DOHH2 (cell line): Measurements from ENCODE around the gene EMX1.
A peak's percentile ranks its signal among the peaks of the same experiment; 100 is the strongest.

Experiments used
- H3F3A ChIP-seq: fragments of 200-600 bp; sonication (generic), shearing (Covaris generic); 2 replicates; pipeline ENCODE4 v1.6.0; 2016; ENCODE audit warnings: antibody characterized with exemption, mild to moderate bottlenecking; ENCODE audit not compliant: control insufficient read depth, insufficient read depth
- H3K27ac ChIP-seq: fragments of 200-600 bp; sonication (generic); 2 replicates; pipeline ENCODE4 v1.5.1; 2014; ENCODE audit warnings: low read depth, mild to moderate bottlenecking, low read length, moderate library complexity
- H3K27me3 ChIP-seq: fragments of 200-600 bp; sonication (generic); 2 replicates; pipeline ENCODE4 v1.6.1; 2014; ENCODE audit warnings: mild to moderate bottlenecking, low read length, mixed read lengths; ENCODE audit not compliant: control insufficient read depth
- H3K36me3 ChIP-seq: fragments of 200-600 bp; sonication (generic); 2 replicates; pipeline ENCODE4 v1.6.1; 2014; ENCODE audit warnings: mild to moderate bottlenecking, low read length, moderate library complexity, mixed read lengths; ENCODE audit not compliant: control insufficient read depth
- H3K4me1 ChIP-seq: fragments of 200-600 bp; sonication (generic); 2 replicates; pipeline ENCODE4 v1.6.1; 2014; ENCODE audit warnings: mild to moderate bottlenecking, low read length, mixed read lengths; ENCODE audit not compliant: control insufficient read depth
- H3K4me2 ChIP-seq: fragments of 200-600 bp; sonication (generic); 2 replicates; pipeline ENCODE4 v1.6.0; 2014; ENCODE audit warnings: mild to moderate bottlenecking, low read length, moderate library complexity
- H3K4me3 ChIP-seq: fragments of 200-600 bp; sonication (generic); 2 replicates; pipeline ENCODE4 v1.5.1; 2014; ENCODE audit warnings: mild to moderate bottlenecking, low read length, mixed read lengths
- H3K79me2 ChIP-seq: fragments of 200-600 bp; sonication (generic); 2 replicates; pipeline ENCODE4 v1.6.1; 2014; ENCODE audit warnings: mild to moderate bottlenecking, low read length, mixed read lengths; ENCODE audit not compliant: control insufficient read depth
- H3K9me2 ChIP-seq: fragments of 200-600 bp; sonication (generic); replicated peaks from 2 replicates; pipeline ENCODE4 v1.6.1; 2014; ENCODE audit warnings: mild to moderate bottlenecking, low read length, mixed read lengths; ENCODE audit not compliant: control insufficient read depth
- H3K9me3 ChIP-seq: fragments of 200-600 bp; sonication (generic); 2 replicates; pipeline ENCODE4 v1.6.1; 2014; ENCODE audit warnings: antibody characterized with exemption, low read length, mixed read lengths; ENCODE audit not compliant: control insufficient read depth, insufficient read depth
- H4K20me1 ChIP-seq: fragments of 200-600 bp; sonication (generic); 2 replicates; pipeline ENCODE4 v1.6.0; 2014; ENCODE audit warnings: low read depth, mild to moderate bottlenecking, antibody characterized with exemption, low read length, moderate library complexity; ENCODE audit not compliant: control insufficient read depth, insufficient read depth
- CTCF ChIP-seq: fragments of 200-600 bp; sonication (generic); IDR thresholded peaks from one replicate; pipeline ENCODE4 v1.5.1; 2014; ENCODE audit warnings: antibody characterized with exemption, mild to moderate bottlenecking, low read depth, low read length; ENCODE audit not compliant: poor library complexity, severe bottlenecking
- EZH2phosphoT487 ChIP-seq: fragments of 200-600 bp; sonication (generic); IDR thresholded peaks from 2 replicates; pipeline ENCODE4 v1.6.1; 2017; ENCODE audit warnings: borderline replicate concordance, mild to moderate bottlenecking, antibody characterized with exemption, low read length, moderate library complexity, mixed read lengths

The EMX1 gene

GRCh38 chr2:72980535-72981217 lies 63.4 kb downstream of the EMX1 start:
- H3K27ac ChIP-seq, result no peak overlapping the region
- no peaks in the 10 kb centered on the region for H4K20me1 ChIP-seq
- H3K9me2 ChIP-seq, result no peaks in the 10 kb centered on the region
- H3K36me3 ChIP-seq, result no peaks in the 10 kb centered on the region
- H3K4me2 ChIP-seq, result peak overlapping the region; percentile 33
- no peaks in the 10 kb centered on the region for H3K9me3 ChIP-seq
- H3K79me2 ChIP-seq, result no peaks in the 10 kb centered on the region
- H3K27me3 ChIP-seq, result no peaks in the 10 kb centered on the region
- peaks cover 10% of the 10 kb centered on the region for H3K4me1 ChIP-seq
- no peaks in the 10 kb centered on the region for H3F3A ChIP-seq
- H3K4me3 ChIP-seq, result no peak overlapping the region
- TF ChIP-seq EZH2phosphoT487, result no peak

GRCh38 chr2:72981536-72981935 lies 64.2 kb downstream of the EMX1 start:
- no peaks in the 10 kb centered on the region for H3K9me2 ChIP-seq
- H3F3A ChIP-seq, result no peaks in the 10 kb centered on the region
- no peaks in the 10 kb centered on the region for H3K27me3 ChIP-seq
- no peaks in the 10 kb centered on the region for H3K36me3 ChIP-seq
- no peak overlapping the region for H3K27ac ChIP-seq
- no peak overlapping the region for H3K4me2 ChIP-seq
- TF ChIP-seq EZH2phosphoT487 (no peak), CTCF (no peak)
- no peaks in the 10 kb centered on the region for H4K20me1 ChIP-seq
- no peaks in the 10 kb centered on the region for H3K79me2 ChIP-seq
- no peak overlapping the region for H3K4me3 ChIP-seq
- peaks cover 10% of the 10 kb centered on the region for H3K4me1 ChIP-seq
- no peaks in the 10 kb centered on the region for H3K9me3 ChIP-seq

GRCh38 chr2:72982219-72982618 lies 64.9 kb downstream of the EMX1 start:
- H3K9me2 ChIP-seq, result no peaks in the 10 kb centered on the region
- H3K4me1 ChIP-seq, result peaks cover 10% of the 10 kb centered on the region
- H3K79me2 ChIP-seq, result no peaks in the 10 kb centered on the region
- no peak overlapping the region for H3K27ac ChIP-seq
- no peak overlapping the region for H3K4me3 ChIP-seq
- no peaks in the 10 kb centered on the region for H3K9me3 ChIP-seq
- H4K20me1 ChIP-seq, result no peaks in the 10 kb centered on the region
- H3K36me3 ChIP-seq, result no peaks in the 10 kb centered on the region
- no peak overlapping the region for H3K4me2 ChIP-seq
- H3K27me3 ChIP-seq, result no peaks in the 10 kb centered on the region
- no peaks in the 10 kb centered on the region for H3F3A ChIP-seq
- TF ChIP-seq CTCF, result no peak
- TF ChIP-seq EZH2phosphoT487, result no peak

- no peaks in the 10 kb centered on the region for H3K27me3 ChIP-seq
- H3K4me3 ChIP-seq, result no peak overlapping the region
- H3K27ac ChIP-seq, result no peak overlapping the region
- no peaks in the 10 kb centered on the region for H3K9me2 ChIP-seq
- H3K36me3 ChIP-seq, result no peaks in the 10 kb centered on the region
- H3K4me2 ChIP-seq, result no peak overlapping the region
- no peaks in the 10 kb centered on the region for H4K20me1 ChIP-seq
- TF ChIP-seq EZH2phosphoT487 (no peak), CTCF (no peak)
- peaks cover 10% of the 10 kb centered on the region for H3K4me1 ChIP-seq
- no peaks in the 10 kb centered on the region for H3K79me2 ChIP-seq
- H3K9me3 ChIP-seq, result no peaks in the 10 kb centered on the region
- no peaks in the 10 kb centered on the region for H3F3A ChIP-seq
Observed at GRCh38 chr2:72982781-72983499, 65.6 kb downstream of the EMX1 start.
